OCI-LY7 (cell line): ENCODE measurements around the gene ABCF3. TPM values are rescaled to one million over a fixed set of nuclear protein-coding genes. Genes with fewer than 3 reads are reported as not detected.

Experiments
- BruUV-seq: library from RNA; stranded (reverse); fragments of 400-500 nt; replicated peaks from 2 replicates; lab custom pipeline; 2021; lab: Mats Ljungman, UMichigan
- CTCF ChIA-PET: fragments of 300-600 bp; sonication (Branson Sonifier 250); formaldehyde crosslinking; loops from one replicate; lab custom pipeline; 2022; ENCODE audit warnings: antibody characterized with exemption; ENCODE audit not compliant: unreplicated experiment; lab: Charles Lee
- POLR2A ChIA-PET: fragments of 300-600 bp; sonication (Branson Sonifier 250); formaldehyde crosslinking; loops from one replicate; lab custom pipeline; 2022; ENCODE audit warnings: antibody characterized with exemption; lab: Charles Lee
- DNase-seq: peaks from one replicate; pipeline ENCODE4 v3.0.0-alpha.2; 2015; ENCODE audit warnings: low spot score
- H2AFZ ChIP-seq: fragments of 200-600 bp; sonication (generic), shearing (Covaris generic); 2 replicates; pipeline ENCODE4 v1.6.1; 2014; ENCODE audit warnings: mild to moderate bottlenecking, antibody characterized with exemption, low read length, moderate library complexity
- H3K27ac ChIP-seq: fragments of 200-600 bp; sonication (generic); 2 replicates; pipeline ENCODE4 v1.5.1; 2014; ENCODE audit warnings: mixed run types, low read depth, mild to moderate bottlenecking, moderate library complexity, low read length, inconsistent platforms; ENCODE audit not compliant: poor library complexity, severe bottlenecking
- H3K36me3 ChIP-seq: fragments of 200-600 bp; sonication (generic); 2 replicates; pipeline ENCODE4 v1.6.1; 2014; ENCODE audit warnings: mild to moderate bottlenecking, antibody characterized with exemption, low read length, moderate library complexity, mixed read lengths; ENCODE audit not compliant: insufficient read depth
- H3K4me1 ChIP-seq: fragments of 200-600 bp; sonication (generic); 2 replicates; pipeline ENCODE4 v1.5.1; 2014; ENCODE audit warnings: mild to moderate bottlenecking, low read length; ENCODE audit not compliant: insufficient read depth, poor library complexity, severe bottlenecking
- H3K4me2 ChIP-seq: fragments of 200-600 bp; sonication (generic); 2 replicates; pipeline ENCODE4 v1.6.1; 2014; ENCODE audit warnings: mild to moderate bottlenecking, low read length
- H3K4me3 ChIP-seq: fragments of 200-600 bp; sonication (generic); 2 replicates; pipeline ENCODE4 v1.5.1; 2014; ENCODE audit warnings: mild to moderate bottlenecking, low read depth, low read length; ENCODE audit not compliant: poor library complexity, severe bottlenecking
- H3K79me2 ChIP-seq: fragments of 200-600 bp; sonication (generic); 2 replicates; pipeline ENCODE4 v1.6.1; 2016; ENCODE audit warnings: low read depth, mild to moderate bottlenecking, low read length, moderate library complexity, mixed read lengths; ENCODE audit not compliant: insufficient read depth
- H3K9me2 ChIP-seq: fragments of 200-600 bp; sonication (generic); 2 replicates; pipeline ENCODE4 v1.6.1; 2016; ENCODE audit warnings: mild to moderate bottlenecking, low read length, mixed read lengths; ENCODE audit not compliant: insufficient read depth
- H3K9me3 ChIP-seq: fragments of 200-600 bp; sonication (generic); 2 replicates; pipeline ENCODE4 v1.6.1; 2014; ENCODE audit warnings: mild to moderate bottlenecking, mixed run types, low read length, mixed read lengths
- H4K20me1 ChIP-seq: fragments of 200-600 bp; sonication (generic); 2 replicates; pipeline ENCODE4 v1.6.1; 2014; ENCODE audit warnings: mild to moderate bottlenecking, antibody characterized with exemption, low read length, moderate library complexity, mixed read lengths; ENCODE audit not compliant: insufficient read depth
- CTCF ChIP-seq: fragments of 200-600 bp; sonication (generic); conservative IDR thresholded peaks from 2 replicates; pipeline ENCODE4 v1.5.1; 2014; ENCODE audit warnings: mild to moderate bottlenecking, antibody characterized with exemption, low read length, moderate library complexity, mixed read lengths
- EZH2phosphoT487 ChIP-seq: fragments of 200-600 bp; sonication (generic); IDR thresholded peaks from 2 replicates; pipeline ENCODE4 v1.6.1; 2018; ENCODE audit warnings: low read depth, borderline replicate concordance, mild to moderate bottlenecking, mixed run types, antibody characterized with exemption, low read length, moderate library complexity, mixed read lengths
- intact Hi-C: fragments of 100-400 bp; cut with micrococcal nuclease; formaldehyde crosslinking; loops from one replicate; pipeline ENCODE4 v1.10.0; 2022; ENCODE audit not compliant: unreplicated experiment
- total RNA-seq, 2 experiments: library from RNA; depleted of rRNA in 1 of 2; stranded (reverse); fragments of >200 nt in 1 of 2; shearing (Covaris generic) in 1 of 2; gene quantifications; 2 replicates each; pipeline ENCODE4 v1.2.3, GENCODE V29; 2014 to 2022

Gene ABCF3
- total RNA-seq, 2 experiments from 2014 or later = 51.6 to 67.1 TPM

- intact Hi-C loops = no loop called here
- ChIA-PET CTCF (no interaction called here), POLR2A (interaction anchor here (0.5 to 1.1 kb wide), 2 partner anchors 26 to 46 kb away, joined by 3 read pairs; no protein-coding TSS in a partner anchor)
- H3K9me3 ChIP-seq = no peaks in the 10 kb centered on the region
- H3K4me2 ChIP-seq = no peak overlapping the region
- H3K9me2 ChIP-seq = no peaks in the 10 kb centered on the region
- H2AFZ ChIP-seq = no peak overlapping the region
- no peak overlapping the region for H3K27ac ChIP-seq
- TF ChIP-seq CTCF = no peak
- TF ChIP-seq EZH2phosphoT487 = no peak
- no peaks in the 10 kb centered on the region; the same call in 1 of the 2 replicates for H4K20me1 ChIP-seq
- peak; percentile 31 for DNase-seq
- no peaks in the 10 kb centered on the region for H3K79me2 ChIP-seq
- no TSS peak for BruUV-seq
- H3K4me1 ChIP-seq = peaks cover 7% of the 10 kb centered on the region
- H3K4me3 ChIP-seq = no peak overlapping the region
- peaks cover 41% of the 10 kb centered on the region for H3K36me3 ChIP-seq
These were observed 54.6 kb downstream of the ABCF3 start for GRCh38 chr3:184240384-184241140.

- Histone ChIP-seq H2AFZ (no peak overlapping the region), H3K4me3 (no peak overlapping the region), H3K9me2 (no peaks in the 10 kb centered on the region), H3K4me2 (no peak overlapping the region), H4K20me1 (peaks cover 4% of the 10 kb centered on the region), H3K9me3 (no peaks in the 10 kb centered on the region), H3K36me3 (peaks cover 42% of the 10 kb centered on the region), H3K4me1 (peaks cover 7% of the 10 kb centered on the region), H3K27ac (no peak overlapping the region), H3K79me2 (no peaks in the 10 kb centered on the region)
- no TSS peak for BruUV-seq
- no peak for TF ChIP-seq EZH2phosphoT487
- TF ChIP-seq CTCF = no peak
- intact Hi-C loops = no loop called here
- POLR2A ChIA-PET = no interaction called here
- CTCF ChIA-PET = no interaction called here
- no peak for DNase-seq
These were observed 55.1 kb downstream of the ABCF3 start for GRCh38 chr3:184241141-184241446.
